ENCODE measurements around the gene MAP3K3.

The MAP3K3 gene

GRCh38 chr17:63621684-63622573 is at the start of gene MAP3K3:
Gene MAP3K3, plus strand, starts transcription at chr17:63622417. Its CDS starts 343 bp downstream, at chr17:63622760.
- peak; percentile 99 for DNase-seq

DNA sequence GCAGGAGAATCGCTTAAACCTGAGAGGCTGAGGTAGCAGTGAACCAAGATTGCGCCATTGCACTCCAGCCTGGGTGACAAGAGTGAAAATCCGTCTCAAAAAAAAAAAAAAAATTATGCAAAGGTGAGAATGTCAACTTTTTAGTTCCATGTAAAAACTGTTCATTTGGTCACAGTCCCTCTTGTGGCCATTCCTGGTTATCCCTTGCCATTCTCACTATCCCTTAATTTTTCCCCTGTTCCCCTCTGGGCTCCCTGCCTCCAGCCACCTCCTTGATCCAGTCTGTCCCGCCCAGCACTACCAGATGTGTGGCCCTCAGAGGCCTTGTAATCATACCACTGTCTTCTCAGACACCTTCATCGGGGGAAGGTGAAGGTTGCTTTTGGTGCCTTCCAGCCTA is 48.6 kb upstream of the MAP3K3 start:
- peak; percentile 33 for DNase-seq

DNA sequence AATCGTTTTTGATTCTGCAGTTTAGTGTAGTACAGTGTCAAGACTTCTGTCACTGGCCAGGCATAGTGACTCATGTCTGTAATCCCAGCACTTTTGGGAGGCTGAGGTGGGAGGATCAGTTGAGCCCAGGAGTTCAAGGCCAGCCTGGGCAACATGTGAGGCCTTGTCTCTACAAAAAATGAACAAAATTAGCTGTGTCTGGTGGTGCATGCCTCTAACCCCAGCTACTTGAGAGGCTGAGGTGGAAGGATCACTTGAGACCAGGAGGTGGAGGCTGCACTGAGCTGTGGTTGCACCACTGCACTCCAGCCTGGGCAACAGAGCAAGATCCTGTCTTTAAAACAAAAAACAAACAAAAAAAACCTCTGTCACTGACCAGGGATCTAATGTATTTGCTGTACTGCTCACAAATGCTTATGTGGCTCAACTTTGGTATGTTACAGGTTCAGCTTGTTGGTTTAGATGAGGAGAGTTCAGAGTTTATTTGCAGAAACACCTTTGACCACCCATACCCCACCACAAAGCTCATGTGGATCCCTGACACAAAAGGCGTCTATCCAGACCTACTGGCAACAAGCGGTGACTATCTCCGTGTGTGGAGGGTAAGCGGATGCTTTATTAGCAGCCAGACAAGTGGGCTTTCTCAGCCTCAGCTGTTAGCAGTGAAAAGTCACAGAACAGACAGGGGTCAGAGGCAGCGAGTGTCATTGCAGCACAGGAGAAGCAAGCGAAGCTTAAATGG is 44.0 kb upstream of the MAP3K3 start:
- no peak for DNase-seq

GRCh38 chr17:63578769-63579111 is 43.5 kb upstream of the MAP3K3 start:
- DNase-seq = no peak

DNA sequence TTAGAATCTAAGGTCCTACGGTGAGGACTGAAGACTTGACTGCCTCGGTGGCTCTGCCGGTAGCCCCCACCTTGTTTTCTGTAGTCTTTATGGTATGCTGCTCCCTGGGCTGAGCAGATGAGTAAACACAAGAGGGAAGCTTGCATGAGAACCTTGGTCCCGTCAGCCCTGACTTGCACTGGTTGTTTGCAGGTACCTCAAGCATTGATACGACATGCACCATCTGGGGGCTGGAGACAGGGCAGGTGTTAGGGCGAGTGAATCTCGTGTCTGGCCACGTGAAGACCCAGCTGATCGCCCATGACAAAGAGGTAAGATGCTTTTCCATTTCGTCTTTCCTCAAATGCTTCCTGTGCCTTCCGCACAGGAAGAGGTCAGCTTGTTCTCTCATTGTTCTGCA is 42.6 kb upstream of the MAP3K3 start:
- no peak for DNase-seq

GRCh38 chr17:63587770-63588169 is 34.4 kb upstream of the MAP3K3 start:
- DNase-seq = no peak

DNA sequence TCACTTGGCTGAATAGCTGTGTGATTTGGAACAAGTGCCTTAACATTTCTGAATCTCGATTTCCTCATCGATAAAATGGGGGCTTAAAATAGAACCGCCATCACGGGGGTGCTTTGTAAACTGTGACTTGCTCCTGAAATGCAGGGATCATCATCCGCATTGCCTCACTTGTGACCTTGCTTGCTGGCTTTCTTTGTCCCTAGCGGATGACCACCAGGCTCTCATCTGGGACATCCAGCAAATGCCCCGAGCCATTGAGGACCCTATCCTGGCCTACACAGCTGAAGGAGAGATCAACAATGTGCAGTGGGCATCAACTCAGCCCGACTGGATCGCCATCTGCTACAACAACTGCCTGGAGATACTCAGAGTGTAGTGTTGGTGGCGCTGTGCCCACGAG is 33.4 kb upstream of the MAP3K3 start:
- no peak for DNase-seq

GRCh38 chr17:63589646-63590045 is 32.6 kb upstream of the MAP3K3 start:
- DNase-seq = no peak

DNA sequence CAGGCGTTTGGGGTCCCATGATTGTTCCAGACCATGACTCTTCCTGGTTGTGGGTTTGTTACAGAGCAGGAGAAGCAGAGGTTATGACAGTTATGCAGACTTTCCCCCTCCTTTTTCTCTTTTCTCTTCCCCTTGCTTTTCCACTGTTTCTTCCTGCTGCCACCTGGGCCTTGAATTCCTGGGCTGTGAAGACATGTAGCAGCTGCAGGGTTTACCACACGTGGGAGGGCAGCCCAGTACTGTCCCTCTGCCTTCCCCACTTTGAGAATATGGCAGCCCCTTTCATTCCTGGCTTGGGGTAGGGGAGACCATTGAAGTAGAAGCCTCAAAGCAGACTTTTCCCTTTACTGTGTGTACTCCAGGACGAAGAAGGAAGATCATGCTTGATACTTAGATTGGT is 29.4 kb upstream of the MAP3K3 start:
- no peak for DNase-seq

DNA sequence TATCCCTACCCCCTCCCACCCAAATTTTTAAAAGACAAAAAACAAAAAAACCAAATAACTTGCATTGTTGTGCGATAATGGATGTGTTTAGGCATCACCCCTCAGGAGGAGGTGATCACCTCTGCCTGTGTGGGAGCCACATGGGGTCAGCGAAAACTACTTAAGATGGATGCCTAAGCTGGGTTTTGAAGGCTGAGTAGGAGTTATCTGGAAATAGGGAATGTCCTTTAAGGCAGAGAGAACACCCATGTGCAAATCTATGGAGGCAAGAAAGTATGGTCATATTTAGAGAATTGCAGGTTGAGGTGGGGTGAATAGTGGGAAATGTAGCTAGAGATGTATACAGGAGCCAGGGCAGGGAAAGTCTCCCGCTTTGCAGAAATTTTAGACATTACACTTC is 27.1 kb upstream of the MAP3K3 start:
- no peak for DNase-seq

- DNase-seq = peak; percentile 2
Observed at GRCh38 chr17:63596856-63597586, 25.2 kb upstream of the MAP3K3 start.

- no peak for DNase-seq
Observed at GRCh38 chr17:63598281-63598680, 23.9 kb upstream of the MAP3K3 start.

DNA sequence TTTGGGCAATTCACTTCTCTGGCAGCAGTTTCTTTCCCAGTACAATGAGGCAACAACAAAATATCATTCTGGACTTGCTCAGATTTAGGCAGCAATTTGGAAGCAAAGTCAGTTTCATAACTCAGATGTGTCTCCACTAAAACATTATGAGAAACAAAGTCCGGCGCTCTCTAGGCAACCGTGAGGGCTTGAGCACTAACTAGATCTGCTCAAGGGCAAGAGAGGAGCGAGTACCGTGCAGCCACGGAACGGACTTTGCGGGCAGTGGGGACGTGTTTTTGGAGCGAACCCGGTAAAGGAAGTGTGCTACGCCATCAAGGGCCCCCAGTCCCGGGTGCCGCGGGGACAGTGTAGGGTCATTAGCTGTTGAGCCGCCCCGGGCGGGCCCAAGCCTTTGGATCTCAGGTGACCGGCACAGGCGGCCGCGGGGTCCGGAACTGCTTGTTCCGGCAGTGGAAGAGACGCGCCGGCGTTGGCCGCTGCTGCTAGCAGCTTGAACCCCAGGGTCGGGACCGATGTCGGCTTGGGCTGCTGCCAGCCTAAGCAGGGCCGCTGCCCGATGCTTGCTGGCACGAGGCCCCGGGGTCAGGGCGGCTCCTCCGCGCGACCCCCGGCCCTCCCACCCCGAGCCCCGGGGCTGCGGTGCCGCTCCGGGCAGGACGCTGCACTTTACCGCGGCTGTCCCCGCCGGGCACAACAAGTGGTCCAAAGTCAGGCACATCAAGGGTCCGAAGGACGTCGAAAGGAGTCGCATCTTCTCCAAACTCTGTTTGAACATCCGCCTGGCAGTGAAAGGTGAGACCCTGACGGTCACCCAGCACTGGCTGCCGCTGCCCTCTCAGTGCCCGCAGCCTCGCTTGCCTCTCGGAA is 21.4 kb upstream of the MAP3K3 start, which contains the start of gene TACO1:
TACO1 (plus strand) TSS at position 327 of the 870 bp plus-strand sequence; CDS start at position 516, 189 bp downstream.
- DNase-seq = peak; percentile 90

GRCh38 chr17:63601439-63602371 is 20.5 kb upstream of the MAP3K3 start:
- peak; percentile 36 for DNase-seq

DNA sequence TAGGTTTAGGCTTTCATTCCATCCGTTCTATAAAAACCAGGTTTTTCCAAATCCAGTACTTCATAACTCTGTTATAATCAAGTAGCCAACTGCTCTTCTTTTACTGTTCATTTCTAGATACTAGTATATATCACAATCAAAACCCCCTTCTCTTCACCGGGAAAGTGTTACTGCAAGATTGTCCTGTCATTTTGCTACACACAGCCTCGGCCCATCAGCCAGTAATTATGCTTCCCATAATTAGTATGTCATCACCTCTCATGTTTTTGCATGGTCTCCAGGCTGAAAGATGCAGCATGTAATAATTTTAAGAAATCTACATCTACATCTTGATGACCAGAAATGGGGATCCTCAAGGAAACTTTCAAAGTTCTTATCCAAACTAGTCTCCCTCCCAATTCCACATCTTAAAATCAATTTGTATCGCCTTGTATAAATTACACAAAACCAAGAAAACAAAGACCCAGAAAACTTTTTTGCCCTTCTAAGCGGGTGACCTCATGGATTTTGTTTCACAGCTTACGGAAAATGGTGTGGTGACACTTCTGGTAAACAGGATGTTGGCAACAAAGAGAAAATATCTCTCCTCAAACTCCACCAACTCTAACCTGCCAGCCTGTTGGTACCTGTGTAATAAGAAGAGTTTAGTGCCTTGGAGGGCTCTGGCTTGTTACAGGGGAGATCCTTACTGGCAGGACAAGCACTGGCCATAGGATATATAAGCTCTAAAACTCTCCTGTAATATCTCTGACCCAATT is 12.2 kb upstream of the MAP3K3 start:
- no peak for DNase-seq

DNA sequence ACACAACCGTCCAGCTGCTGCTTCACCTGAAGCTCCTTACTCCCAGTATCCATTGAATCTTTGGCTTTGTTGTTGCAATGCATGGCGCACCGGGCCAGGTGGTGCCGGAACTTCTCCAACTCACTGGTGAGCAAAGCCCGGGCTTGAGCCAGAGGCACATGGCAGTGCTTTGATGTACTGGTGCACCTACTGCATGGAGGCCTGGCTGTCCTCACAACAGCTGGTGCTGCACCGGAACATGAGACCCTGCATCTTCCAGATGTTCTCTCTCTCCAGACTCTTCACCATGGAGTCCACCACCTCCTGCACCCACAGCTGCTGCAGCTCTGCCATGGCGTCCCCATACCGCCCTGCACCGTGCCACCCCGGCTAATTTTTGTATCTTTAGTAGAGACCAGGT is 11.4 kb upstream of the MAP3K3 start:
- DNase-seq = no peak

DNA sequence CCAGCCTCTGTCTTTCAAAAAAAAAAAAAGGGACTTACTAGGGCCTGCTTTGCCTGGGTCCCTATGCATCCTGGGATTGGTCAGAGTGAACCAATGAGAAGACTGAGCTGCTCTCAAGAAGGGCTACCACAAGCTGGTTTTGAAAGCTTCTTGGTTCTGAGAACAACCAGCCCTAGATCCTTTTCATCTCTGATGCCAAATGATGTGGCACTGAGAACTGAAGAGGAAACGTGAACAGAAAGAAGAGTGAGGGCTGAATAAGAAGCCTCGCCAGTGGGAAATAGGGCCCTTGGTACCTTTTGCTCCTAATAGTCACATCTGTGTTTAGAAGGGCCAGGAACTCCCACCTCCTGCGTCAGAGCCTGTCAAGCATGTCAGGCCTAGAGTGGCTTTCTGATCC is 10.9 kb upstream of the MAP3K3 start:
- no peak for DNase-seq

DNA sequence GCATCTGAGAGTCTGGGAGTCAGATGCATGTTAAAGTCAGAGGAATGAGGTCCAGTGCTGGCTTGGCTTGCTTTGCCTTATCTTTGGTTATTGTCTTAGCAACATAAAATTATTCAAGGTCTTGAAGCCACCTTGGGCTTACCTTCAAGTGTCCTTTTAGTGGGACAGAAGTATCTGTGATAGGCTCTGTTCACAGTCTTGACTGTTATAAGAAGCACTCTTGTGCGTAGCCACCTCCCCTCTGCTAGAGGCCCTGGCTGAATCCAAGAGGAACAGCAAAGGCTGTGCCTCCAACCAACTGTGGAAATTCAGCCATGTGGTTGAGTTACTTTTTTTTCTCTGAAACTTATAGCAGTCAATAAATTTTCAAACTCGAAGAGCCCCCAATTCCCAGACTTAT is 8.6 kb upstream of the MAP3K3 start:
- no peak for DNase-seq

DNA sequence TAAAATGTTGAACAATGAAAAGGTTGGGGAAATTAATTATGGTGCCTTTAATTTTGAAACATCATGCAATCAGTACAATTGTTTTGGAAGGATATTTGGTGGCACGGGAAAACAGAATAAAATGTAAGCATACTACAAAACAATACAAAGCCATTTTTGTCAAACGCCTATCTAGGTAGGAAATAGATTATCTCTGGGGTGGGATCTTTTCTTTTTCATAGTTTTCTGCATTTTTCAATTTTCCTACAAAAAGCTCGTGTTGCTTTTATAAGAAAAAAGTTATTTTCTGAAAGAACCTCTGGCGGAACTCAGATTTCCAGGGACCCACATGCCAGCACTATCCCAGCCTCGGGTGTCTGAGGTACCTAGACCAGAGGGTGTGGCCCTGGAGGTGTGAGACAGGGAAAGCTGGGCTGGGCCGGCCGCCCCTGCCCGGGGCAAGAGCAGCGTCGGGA is 961 bp upstream of the MAP3K3 start:
- no peak for DNase-seq

Measured in DMS53 (cell line).